HG03575 (cell line): ENCODE results near the gene NR1H3.
A peak's percentile ranks its signal among the peaks of the same experiment; 100 is the strongest.

Experiments used
- ATAC-seq: cut with Tn5 transposase; IDR thresholded peaks from one replicate; pipeline ENCODE4 v1.9.1; 2021; ENCODE audit not compliant: unreplicated experiment, insufficient number of reproducible peaks, low FRiP score; ENCODE audit errors: extremely low read depth

The NR1H3 gene

DNA sequence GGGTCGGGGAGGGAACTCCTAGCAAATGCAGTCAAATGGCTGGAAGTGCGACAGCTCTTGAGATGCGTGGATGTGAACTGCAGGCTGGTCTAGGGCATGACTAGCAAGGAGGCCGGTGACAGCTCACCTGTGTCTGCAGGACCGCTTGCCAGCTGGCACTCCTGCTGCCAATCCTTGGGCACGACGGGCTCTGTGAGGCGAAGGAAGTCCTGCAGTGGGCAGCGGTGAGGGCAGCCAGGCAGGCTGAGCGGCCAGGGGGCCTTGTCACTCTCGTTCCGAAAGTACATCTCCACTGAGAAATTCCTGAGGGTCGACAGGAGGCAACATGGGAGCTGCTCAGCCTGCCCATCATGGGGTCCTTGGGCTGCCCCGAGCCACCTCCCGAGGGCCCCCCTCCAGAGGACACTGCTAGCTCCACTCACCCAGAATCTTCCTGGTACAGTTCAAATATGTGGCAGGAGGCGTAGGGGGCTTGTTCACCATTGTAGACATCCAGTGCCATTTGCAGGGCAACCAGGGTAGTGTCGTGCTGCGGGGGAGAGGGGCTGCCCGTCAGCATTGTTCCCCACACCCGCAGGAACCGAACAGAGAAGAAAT, 15.1 kb upstream of the NR1H3 start:
- ATAC-seq = no peak

DNA sequence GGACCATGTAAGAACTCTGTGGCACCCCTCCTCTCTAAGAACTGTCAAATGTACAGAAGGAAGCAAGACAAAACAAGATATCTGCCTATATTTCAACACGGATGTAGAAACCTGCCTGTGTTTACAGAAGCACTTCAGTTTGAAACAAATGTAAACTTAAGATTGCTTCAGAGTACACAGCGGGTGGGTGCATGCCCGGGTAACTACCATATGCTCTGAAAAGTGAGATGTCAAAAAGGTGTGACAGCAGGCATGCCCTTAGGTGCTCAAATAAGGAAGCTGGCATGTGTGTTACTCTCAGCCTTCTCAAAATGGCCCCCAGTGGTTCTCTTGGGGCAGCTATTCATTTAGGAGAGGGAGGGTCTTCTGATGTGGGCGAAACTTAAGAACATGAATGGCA, 14.3 kb upstream of the NR1H3 start:
- no peak for ATAC-seq

DNA sequence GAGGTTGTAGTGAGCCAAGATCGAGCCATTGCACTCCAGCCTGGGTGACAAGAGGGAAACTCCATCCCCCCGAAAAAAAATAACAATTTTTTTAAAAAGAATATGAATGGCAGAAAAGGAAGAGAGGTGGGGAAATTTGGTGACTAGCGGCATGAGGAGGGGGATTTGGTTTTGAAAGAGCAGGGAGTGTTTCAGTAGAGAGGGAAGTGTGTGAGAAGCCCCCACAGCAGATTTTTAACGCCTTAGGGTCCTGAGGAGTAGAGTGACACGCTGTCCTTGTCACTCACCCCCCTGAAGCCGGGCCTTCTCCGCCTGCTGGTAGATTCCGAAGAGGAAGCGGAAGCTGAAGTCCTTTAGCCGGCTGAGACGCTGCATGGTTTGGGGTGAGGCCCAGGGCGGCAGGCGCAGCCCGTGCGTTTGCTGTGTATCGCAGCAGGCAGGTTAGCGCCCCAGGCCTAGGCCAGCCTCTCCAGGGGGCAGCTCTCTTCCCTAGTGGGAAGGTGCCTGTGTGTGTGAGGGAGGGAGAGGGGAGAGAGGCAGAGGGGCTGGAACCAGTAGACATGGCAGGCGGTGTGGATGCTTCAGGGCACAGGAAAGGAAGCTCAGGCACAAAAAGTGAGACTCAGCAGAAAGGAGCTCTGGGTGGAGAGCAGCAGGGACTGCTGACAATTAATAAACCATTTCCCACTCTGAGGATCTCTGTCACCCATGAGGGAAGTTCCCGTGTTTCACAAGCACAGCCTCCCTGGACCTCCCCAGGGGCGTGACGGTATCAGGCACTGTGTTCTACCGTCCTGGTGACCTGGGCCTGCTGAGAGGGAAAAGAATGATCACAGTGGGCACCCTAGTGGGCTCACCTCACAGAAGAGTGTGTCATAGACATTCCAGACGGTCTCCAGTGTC, 13.1 kb upstream of the NR1H3 start:
- ATAC-seq = no peak

DNA sequence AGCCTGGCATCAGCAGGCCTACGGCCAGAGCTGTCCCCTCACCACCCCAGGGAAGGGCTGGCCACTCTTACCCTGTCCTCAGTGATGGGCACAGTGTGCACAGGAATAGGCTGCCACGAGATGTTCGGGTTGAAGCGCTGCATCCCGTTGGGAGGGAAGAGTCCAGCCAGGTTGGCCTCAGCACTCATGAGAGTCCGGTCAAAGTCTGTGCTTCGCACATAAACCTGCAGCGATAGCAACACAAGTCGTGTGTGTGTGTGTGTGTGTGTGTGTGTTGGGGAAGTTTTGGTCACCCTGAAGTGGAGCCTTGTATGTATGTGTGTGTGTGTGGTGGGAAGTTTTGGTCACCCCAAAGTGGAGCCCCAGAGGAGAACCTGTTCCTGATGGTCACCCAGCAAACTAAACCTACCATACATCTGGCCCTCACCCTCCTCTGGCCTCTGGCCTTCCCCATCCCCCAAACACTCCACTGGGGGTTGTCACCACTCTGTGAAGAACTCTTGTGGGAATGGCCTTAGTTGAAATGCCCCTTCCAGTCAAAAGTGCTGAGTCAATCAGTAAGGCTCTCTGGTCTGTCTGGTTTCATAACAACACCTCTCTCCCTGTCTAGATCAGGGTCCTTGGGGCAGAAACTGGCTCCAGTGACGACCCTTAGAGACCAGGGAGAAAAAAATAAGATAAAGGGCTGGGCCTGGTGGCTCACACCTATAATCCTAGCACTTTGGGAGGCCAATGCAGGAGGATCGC, 12.0 kb upstream of the NR1H3 start:
- ATAC-seq = no peak

DNA sequence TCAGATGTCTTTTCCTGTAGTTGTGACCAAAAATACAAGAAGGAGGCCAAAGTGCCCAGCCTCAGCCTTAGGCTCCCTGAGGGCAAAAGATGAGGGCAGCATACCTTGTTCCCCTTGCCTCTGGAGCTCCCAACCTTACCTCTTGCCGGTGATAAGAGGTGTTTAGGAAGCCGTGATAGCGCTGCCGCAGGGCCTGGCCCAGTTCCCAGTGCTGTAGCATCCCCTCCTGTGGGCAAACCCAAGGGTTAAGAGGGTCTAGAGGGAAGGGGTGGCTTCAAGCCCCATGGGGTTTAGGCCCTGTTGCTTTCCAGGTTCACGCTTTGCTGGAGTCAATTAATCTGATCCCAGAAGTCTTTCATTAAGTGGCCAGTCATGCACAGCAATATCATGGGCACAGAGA, 10.3 kb upstream of the NR1H3 start:
- no peak for ATAC-seq

DNA sequence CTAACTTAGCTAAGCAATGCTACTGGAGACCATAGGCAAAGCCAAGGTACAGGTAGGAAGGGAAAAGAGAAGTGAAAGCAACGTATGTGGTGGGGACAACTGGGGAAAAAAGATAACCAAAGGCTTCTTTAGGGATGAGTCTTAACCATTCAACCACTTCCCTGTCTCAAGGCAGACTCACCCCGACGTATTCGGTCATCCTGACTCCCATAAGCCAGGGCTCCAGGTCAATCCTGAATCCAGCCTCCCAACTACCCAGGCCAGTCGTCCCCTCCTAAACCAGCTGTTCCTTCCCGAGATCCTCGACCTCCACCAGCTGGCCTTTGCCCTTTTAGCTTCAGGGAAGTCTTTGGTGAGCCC, 9.5 kb upstream of the NR1H3 start:
- peak; percentile 18 for ATAC-seq

DNA sequence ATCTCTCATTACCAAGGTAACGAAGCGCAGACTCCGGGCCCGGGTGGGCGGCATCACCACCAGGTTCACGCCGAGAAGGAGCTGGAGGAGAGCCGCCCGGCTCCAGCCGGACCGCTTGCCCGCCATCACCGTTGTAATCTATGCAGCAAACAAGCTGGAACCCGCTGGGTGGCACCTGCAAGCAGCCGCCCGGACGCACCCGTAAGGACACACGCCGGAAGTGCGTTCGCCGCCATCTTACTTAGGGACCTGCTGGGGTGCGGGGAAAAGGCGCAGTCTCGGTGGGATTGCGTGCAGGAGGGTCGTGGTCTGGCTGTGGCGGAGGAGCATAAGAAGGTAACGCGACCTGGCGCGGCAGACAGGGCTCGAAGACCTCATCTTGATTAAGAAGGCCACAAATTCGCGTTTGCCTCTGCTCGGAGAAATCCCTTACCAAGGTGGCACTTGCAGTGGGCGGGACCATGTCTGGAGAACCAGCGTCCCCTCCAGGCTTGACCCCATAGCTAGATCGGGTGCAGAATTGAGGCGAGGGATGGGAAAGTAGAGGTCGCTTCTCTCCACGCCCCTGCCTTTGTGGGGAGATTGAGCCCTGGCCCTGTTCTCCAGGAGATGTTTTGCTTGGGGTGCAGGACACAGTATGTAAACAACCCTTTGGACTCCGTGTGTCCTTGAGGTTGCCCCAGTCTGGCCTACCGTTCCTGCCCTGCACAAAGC, 9.0 kb upstream of the NR1H3 start, which contains the start of gene ACP2:
Gene ACP2, minus strand, starts transcription at position 151 of the 714 bp plus-strand sequence. Its CDS starts 25 bp downstream, at position 126.
- peak; percentile 70 for ATAC-seq

DNA sequence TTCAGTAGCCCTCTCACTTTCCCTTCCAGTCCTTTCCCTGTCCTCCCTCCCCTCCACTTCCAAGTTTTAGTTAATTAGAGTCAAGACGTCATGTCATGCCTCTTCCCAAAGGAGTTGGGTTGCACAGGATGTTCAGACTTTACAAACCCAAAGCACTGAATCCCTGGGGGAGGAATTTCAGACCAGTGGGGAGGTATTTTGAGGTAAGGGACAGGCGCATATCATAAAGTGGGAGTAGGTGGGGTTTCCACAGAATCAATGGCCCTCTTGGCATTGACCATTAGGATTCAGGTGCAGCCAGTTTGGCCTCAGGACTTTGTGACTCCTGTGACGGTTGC, 8.4 kb upstream of the NR1H3 start:
- ATAC-seq = no peak

DNA sequence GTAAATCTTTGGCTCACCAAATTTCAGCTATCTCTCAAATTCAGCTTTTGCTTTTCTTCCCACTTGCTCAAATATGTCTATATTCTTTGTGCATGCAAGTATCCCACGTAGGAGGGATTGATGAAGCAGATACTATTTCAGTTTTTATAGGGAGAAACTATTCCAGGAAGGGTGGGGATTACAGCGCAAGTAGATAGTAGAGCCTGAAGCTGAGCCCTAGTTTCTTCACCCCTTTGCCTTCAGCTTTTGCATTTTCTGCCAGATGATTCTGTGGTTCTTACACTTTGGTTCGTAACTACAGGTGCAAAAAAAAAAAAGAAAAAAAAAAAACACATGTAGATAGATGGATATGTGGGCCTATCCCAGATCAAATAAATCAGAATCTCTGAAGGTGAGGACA, 6.0 kb upstream of the NR1H3 start:
- ATAC-seq = no peak

DNA sequence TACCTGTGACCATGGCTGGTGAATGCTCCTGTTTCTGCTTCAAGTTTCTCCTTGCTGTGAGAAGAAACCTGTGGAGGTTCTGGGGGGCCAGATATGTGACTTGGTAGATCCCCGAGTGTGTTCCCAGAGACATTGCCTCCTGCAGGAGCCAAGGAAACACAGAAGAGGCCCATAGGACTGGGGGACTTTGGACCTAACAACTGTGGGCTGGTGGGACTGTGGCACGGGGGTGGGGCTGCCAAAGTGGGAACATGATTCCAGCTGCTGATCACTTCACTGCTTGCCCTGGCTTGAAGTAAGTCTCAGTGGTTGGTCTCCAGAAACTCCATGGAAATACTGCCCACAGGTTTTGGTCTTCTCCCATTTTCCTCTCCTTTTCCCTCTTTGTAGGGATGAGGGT, 4.1 kb upstream of the NR1H3 start:
- ATAC-seq = no peak

DNA sequence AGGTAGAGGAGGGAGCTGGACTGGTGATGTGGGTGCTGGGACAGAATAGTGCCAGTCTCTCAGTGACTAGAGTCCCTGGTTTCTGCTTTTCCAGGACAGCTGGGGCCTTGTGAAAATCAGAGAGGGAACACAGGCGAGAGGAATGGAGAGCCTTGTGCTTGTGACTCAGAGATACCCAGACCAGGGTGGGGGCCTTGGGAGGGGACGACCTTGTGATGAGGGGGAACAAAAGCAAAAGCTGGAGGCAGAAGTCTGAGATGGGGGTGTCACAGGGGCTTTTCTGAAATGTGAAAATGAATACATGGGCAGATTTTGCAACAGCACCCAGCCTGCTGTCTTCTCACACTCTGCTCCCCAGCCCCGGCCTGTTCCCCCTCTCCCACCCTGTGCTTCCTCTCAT, 3.4 kb upstream of the NR1H3 start:
- ATAC-seq = no peak

DNA sequence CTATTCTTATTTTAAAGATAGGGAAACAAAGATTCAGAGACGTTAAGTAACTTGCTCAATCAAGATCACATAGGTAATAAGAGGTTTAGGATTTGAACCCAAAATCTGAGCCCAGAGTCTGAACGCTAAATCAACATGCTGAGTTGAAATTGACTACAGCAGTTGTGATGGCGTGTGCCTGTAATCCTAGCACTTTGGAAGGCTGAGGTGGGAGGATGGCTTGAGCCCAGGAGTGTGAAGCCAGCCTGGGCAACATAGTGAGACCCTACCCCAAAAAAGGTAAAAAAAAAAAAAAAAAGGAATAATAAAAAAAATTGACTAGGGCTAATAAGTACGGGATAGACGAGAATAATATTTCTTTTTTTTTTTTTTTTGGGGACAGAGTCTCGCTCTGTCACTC, 1.4 kb upstream of the NR1H3 start:
- no peak for ATAC-seq

DNA sequence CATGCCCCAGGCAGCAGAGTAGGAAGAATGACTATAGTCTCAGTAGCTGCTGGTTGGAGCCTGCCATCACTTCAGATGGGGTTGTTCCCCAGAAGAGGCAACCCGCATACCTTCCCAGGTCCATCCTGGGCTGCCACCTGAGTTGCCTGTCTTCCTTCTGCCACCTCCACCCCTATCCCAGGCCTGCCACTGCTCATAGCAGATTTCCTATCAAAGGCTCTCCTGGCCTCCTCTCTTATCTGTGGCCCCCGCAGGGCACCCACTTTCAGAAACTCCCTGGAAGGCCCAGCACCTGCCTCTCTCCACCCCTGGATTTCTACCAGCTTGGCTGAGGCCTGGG, 649 bp upstream of the NR1H3 start:
- ATAC-seq = no peak

DNA sequence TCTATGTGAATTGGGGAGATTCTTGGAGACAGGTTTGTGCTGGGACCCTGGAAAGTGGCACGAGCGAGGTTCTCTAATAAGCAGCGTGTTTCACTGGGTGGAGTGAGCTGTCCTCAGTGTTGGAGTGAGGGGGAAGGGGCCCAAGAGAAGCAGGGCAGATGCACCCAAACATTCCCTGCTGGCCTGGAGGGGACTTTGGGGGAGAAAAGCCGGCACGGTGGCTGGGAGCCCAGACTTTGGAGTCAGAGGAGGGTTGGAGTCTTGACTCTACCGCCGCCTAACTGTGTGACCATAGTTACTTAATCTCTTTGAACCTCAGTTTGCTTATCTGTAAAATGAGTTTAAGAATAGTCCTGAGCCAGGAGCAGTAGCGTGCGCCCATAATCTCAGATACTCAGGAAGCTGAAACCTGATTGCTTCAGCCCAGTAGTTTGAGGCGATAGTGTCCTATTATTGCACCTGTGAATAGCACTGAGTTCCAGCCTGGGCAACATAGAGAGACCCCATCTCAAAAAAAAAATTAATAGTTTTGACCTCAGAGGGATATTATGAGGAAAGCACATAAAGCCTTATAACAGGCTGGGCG, 614 bp downstream of the NR1H3 start:
- no peak for ATAC-seq

DNA sequence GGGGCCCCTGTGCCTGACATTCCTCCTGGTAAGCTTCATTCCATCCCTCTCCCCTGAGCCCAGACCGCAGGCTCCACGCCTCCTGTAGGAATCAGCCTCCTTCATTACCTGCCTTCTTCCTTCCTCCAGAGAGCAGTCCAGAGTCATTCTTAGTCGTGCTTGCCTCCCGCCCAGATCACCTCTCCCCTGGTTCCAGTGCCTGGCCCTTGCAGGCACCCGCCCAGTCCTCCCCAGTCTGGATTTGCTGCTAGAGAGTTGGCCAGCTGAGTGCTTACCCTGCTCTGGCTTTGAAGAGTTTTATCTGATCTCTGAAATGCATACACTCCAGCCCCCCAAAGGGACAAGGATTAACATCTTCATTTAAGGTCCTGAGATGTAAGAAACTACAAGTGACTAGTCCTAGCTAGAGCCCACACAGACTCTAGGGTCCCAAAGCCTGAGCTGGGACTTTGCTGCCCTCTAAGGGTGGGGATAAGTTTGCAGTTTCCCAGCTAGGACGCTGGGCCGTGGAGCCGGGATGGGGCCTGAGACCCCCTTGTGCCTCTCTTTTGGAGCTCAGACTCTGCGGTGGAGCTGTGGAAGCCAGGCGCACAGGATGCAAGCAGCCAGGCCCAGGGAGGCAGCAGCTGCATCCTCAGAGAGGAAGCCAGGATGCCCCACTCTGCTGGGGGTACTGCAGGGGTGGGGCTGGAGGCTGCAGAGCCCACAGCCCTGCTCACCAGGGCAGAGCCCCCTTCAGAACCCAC, 1.6 kb downstream of the NR1H3 start:
- ATAC-seq = no peak

DNA sequence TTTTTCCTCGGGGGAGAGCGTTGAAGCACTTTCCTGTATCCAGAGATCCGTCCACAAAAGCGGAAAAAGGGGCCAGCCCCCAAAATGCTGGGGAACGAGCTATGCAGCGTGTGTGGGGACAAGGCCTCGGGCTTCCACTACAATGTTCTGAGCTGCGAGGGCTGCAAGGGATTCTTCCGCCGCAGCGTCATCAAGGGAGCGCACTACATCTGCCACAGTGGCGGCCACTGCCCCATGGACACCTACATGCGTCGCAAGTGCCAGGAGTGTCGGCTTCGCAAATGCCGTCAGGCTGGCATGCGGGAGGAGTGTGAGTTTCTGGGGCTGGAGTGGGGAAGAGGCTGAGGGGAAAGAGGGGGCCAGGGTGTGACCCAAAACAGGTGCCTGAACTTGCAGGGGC, 2.6 kb downstream of the NR1H3 start:
- no peak for ATAC-seq

DNA sequence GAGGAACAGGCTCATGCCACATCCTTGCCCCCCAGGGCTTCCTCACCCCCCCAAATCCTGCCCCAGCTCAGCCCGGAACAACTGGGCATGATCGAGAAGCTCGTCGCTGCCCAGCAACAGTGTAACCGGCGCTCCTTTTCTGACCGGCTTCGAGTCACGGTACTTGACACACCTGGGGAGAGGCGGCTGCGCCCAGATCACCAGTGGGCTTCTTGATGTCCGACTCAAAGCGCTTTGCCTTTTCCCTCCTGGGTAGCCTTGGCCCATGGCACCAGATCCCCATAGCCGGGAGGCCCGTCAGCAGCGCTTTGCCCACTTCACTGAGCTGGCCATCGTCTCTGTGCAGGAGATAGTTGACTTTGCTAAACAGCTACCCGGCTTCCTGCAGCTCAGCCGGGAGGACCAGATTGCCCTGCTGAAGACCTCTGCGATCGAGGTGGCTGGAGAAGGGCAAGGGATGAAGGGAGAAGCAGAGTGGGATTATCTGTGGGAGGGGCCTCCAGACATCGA, 3.5 kb downstream of the NR1H3 start:
- no peak for ATAC-seq

DNA sequence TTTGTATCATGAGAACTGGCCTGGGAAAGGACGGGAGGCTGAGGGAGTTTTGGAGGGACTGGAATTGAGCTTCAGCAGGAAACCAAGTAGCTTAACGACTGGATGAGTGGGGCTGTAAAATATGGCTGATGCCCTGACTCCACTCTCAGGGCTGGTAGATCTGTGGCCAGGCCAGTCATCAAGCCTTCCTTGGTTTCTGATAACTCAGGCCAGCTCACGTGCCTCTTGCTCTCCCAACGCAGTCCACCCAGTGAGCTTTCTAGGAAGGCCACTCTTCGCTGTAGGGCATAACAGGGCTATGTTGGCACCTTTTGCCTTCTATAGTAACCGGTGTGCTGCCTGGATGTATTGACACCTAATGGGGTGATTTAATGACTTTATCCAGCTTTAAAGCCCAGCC, 6.3 kb downstream of the NR1H3 start:
- no peak for ATAC-seq
